WTC11 (cell line): ENCODE results near the gene ZNF804B.

ENCODE experiments used
- CBFB ChIP-seq: sonication (generic); formaldehyde crosslinking; IDR thresholded peaks from 2 replicates; pipeline ENCODE4 v1.8.1; 2022; ENCODE audit warnings: mild to moderate bottlenecking, low read depth, missing genetic modification reagents
- GTF2I ChIP-seq: fragments of 250-450 bp; sonication (Bioruptor Pico); conservative IDR thresholded peaks from 2 replicates; pipeline ENCODE4 v1.4.0; 2021; ENCODE audit warnings: mild to moderate bottlenecking
- TF ChIP-seq, protein P1 (sequence below): sonication (generic); formaldehyde crosslinking; IDR thresholded peaks from 2 replicates; pipeline ENCODE4 v1.8.0; 2023; ENCODE audit warnings: missing genetic modification reagents, mild to moderate bottlenecking, borderline replicate concordance
- TF ChIP-seq, protein P2 (sequence below): fragments of 200-600 bp; IDR thresholded peaks from 2 replicates; pipeline ENCODE4 v1.8.0; 2022; ENCODE audit warnings: antibody characterized with exemption
- TF ChIP-seq, protein P3 (sequence below): sonication (generic); formaldehyde crosslinking; IDR thresholded peaks from 2 replicates; pipeline ENCODE4 v1.8.0; 2022; ENCODE audit warnings: mild to moderate bottlenecking, missing genetic modification reagents
- TF ChIP-seq, protein P4 (sequence below): sonication (generic); formaldehyde crosslinking; conservative IDR thresholded peaks from 2 replicates; pipeline ENCODE4 v1.8.1; 2022; ENCODE audit warnings: mild to moderate bottlenecking, missing genetic modification reagents
- TF ChIP-seq, protein P5 (sequence below): sonication (generic); formaldehyde crosslinking; IDR thresholded peaks from 2 replicates; pipeline ENCODE4 v1.8.0; 2022; ENCODE audit warnings: mild to moderate bottlenecking, missing genetic modification reagents
- TF ChIP-seq, protein P6 (sequence below): sonication (generic); formaldehyde crosslinking; IDR thresholded peaks from 2 replicates; pipeline ENCODE4 v1.8.1; 2023; ENCODE audit warnings: mild to moderate bottlenecking, missing genetic modification reagents
- TF ChIP-seq, protein P7 (sequence below): sonication (generic); formaldehyde crosslinking; IDR thresholded peaks from 2 replicates; pipeline ENCODE4 v1.8.1; 2022; ENCODE audit warnings: mild to moderate bottlenecking, missing genetic modification reagents, moderate library complexity, borderline replicate concordance

DNA sequence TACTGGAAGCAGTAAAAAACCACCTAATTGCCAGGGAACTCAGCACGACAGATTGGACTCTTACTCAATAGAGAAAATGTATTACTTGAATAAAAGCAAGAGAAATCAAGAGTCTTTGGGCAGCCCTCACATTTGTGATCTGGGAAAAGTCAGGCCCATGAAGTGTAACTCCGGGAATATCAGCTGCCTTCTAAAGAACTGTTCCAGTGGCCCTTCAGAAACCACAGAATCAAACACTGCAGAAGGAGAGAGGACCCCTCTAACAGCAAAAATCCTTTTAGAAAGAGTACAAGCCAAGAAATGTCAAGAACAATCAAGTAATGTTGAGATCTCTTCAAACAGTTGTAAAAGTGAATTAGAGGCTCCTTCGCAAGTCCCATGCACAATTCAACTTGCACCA lies 576.0 kb downstream of the ZNF804B start:
- TF ChIP-seq, protein P1, sequence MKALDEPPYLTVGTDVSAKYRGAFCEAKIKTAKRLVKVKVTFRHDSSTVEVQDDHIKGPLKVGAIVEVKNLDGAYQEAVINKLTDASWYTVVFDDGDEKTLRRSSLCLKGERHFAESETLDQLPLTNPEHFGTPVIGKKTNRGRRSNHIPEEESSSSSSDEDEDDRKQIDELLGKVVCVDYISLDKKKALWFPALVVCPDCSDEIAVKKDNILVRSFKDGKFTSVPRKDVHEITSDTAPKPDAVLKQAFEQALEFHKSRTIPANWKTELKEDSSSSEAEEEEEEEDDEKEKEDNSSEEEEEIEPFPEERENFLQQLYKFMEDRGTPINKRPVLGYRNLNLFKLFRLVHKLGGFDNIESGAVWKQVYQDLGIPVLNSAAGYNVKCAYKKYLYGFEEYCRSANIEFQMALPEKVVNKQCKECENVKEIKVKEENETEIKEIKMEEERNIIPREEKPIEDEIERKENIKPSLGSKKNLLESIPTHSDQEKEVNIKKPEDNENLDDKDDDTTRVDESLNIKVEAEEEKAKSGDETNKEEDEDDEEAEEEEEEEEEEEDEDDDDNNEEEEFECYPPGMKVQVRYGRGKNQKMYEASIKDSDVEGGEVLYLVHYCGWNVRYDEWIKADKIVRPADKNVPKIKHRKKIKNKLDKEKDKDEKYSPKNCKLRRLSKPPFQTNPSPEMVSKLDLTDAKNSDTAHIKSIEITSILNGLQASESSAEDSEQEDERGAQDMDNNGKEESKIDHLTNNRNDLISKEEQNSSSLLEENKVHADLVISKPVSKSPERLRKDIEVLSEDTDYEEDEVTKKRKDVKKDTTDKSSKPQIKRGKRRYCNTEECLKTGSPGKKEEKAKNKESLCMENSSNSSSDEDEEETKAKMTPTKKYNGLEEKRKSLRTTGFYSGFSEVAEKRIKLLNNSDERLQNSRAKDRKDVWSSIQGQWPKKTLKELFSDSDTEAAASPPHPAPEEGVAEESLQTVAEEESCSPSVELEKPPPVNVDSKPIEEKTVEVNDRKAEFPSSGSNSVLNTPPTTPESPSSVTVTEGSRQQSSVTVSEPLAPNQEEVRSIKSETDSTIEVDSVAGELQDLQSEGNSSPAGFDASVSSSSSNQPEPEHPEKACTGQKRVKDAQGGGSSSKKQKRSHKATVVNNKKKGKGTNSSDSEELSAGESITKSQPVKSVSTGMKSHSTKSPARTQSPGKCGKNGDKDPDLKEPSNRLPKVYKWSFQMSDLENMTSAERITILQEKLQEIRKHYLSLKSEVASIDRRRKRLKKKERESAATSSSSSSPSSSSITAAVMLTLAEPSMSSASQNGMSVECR: no peak
- TF ChIP-seq, protein P2, sequence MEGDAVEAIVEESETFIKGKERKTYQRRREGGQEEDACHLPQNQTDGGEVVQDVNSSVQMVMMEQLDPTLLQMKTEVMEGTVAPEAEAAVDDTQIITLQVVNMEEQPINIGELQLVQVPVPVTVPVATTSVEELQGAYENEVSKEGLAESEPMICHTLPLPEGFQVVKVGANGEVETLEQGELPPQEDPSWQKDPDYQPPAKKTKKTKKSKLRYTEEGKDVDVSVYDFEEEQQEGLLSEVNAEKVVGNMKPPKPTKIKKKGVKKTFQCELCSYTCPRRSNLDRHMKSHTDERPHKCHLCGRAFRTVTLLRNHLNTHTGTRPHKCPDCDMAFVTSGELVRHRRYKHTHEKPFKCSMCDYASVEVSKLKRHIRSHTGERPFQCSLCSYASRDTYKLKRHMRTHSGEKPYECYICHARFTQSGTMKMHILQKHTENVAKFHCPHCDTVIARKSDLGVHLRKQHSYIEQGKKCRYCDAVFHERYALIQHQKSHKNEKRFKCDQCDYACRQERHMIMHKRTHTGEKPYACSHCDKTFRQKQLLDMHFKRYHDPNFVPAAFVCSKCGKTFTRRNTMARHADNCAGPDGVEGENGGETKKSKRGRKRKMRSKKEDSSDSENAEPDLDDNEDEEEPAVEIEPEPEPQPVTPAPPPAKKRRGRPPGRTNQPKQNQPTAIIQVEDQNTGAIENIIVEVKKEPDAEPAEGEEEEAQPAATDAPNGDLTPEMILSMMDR: no peak
- TF ChIP-seq, protein P3, sequence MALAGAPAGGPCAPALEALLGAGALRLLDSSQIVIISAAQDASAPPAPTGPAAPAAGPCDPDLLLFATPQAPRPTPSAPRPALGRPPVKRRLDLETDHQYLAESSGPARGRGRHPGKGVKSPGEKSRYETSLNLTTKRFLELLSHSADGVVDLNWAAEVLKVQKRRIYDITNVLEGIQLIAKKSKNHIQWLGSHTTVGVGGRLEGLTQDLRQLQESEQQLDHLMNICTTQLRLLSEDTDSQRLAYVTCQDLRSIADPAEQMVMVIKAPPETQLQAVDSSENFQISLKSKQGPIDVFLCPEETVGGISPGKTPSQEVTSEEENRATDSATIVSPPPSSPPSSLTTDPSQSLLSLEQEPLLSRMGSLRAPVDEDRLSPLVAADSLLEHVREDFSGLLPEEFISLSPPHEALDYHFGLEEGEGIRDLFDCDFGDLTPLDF (CRISPR knock-in tag): no peak
- no peak for TF ChIP-seq CBFB (CRISPR knock-in tag)
- TF ChIP-seq, protein P4, sequence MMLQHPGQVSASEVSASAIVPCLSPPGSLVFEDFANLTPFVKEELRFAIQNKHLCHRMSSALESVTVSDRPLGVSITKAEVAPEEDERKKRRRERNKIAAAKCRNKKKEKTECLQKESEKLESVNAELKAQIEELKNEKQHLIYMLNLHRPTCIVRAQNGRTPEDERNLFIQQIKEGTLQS (CRISPR knock-in tag): no peak
- TF ChIP-seq GTF2I (CRISPR knock-in tag): no peak
- TF ChIP-seq, protein P5, sequence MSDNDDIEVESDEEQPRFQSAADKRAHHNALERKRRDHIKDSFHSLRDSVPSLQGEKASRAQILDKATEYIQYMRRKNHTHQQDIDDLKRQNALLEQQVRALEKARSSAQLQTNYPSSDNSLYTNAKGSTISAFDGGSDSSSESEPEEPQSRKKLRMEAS (CRISPR knock-in tag): no peak
- TF ChIP-seq, protein P6, sequence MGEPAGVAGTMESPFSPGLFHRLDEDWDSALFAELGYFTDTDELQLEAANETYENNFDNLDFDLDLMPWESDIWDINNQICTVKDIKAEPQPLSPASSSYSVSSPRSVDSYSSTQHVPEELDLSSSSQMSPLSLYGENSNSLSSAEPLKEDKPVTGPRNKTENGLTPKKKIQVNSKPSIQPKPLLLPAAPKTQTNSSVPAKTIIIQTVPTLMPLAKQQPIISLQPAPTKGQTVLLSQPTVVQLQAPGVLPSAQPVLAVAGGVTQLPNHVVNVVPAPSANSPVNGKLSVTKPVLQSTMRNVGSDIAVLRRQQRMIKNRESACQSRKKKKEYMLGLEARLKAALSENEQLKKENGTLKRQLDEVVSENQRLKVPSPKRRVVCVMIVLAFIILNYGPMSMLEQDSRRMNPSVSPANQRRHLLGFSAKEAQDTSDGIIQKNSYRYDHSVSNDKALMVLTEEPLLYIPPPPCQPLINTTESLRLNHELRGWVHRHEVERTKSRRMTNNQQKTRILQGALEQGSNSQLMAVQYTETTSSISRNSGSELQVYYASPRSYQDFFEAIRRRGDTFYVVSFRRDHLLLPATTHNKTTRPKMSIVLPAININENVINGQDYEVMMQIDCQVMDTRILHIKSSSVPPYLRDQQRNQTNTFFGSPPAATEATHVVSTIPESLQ: no peak
- TF ChIP-seq, protein P7, sequence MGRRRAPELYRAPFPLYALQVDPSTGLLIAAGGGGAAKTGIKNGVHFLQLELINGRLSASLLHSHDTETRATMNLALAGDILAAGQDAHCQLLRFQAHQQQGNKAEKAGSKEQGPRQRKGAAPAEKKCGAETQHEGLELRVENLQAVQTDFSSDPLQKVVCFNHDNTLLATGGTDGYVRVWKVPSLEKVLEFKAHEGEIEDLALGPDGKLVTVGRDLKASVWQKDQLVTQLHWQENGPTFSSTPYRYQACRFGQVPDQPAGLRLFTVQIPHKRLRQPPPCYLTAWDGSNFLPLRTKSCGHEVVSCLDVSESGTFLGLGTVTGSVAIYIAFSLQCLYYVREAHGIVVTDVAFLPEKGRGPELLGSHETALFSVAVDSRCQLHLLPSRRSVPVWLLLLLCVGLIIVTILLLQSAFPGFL: no peak
